HepG2 (cell line): ENCODE measurements around the gene EMC9. TPM values are rescaled to one million over a fixed set of nuclear protein-coding genes. Genes with fewer than 3 reads are reported as not detected.

Source experiments
- ARID3A ChIP-seq: IDR thresholded peaks from 2 replicates; pipeline ENCODE4 v1.6.1; 2012; ENCODE audit warnings: low read depth, low read length, improper control_type of control experiment
- E2F2 ChIP-seq: sonication (generic); formaldehyde crosslinking; IDR thresholded peaks from 2 replicates; pipeline ENCODE4 v1.4.0; 2020; ENCODE audit warnings: missing genetic modification reagents, borderline replicate concordance
- ELF4 ChIP-seq: sonication (generic); formaldehyde crosslinking; IDR thresholded peaks from 2 replicates; pipeline ENCODE4 v1.5.0; 2020; ENCODE audit warnings: missing genetic modification reagents, mild to moderate bottlenecking, moderate library complexity, borderline replicate concordance
- FOXP1 ChIP-seq, 2 experiments: fragments of 450-650 bp in 1 of 2; IDR thresholded peaks; 2 replicates each; pipeline ENCODE4 v1.6.1; 2017 to 2018; ENCODE audit warnings: antibody characterized with exemption in 1 of 2
- KLF13 ChIP-seq: sonication (generic); formaldehyde crosslinking; IDR thresholded peaks from 2 replicates; pipeline ENCODE4 v1.4.0; 2020; ENCODE audit warnings: mild to moderate bottlenecking, missing genetic modification reagents
- KLF16 ChIP-seq, 2 experiments: sonication (generic) in 1 of 2; formaldehyde crosslinking in 1 of 2; IDR thresholded peaks; 2 replicates each; pipeline versions ENCODE4 v1.6.1 to v1.8.0; 2016 to 2023; ENCODE audit warnings: missing genetic modification reagents in 2 of 2, missing compliant biosample characterization in 1 of 2
- MEF2D ChIP-seq: sonication (generic); formaldehyde crosslinking; IDR thresholded peaks from 2 replicates; pipeline ENCODE4 v1.5.1; 2020; ENCODE audit warnings: mild to moderate bottlenecking, missing genetic modification reagents
- NFKBIZ ChIP-seq: IDR thresholded peaks from 2 replicates; pipeline ENCODE4 v1.6.1; 2018; ENCODE audit warnings: missing genetic modification reagents, missing compliant biosample characterization
- NR3C1 ChIP-seq: sonication (generic); formaldehyde crosslinking; IDR thresholded peaks from 2 replicates; pipeline ENCODE4 v1.4.0; 2020; ENCODE audit warnings: missing genetic modification reagents
- RCOR2 ChIP-seq: IDR thresholded peaks from 2 replicates; pipeline ENCODE4 v1.6.1; 2016; ENCODE audit warnings: missing biosample characterization, missing genetic modification reagents
- TEF ChIP-seq: sonication (generic); formaldehyde crosslinking; IDR thresholded peaks from 2 replicates; pipeline ENCODE4 v1.5.0; 2020; ENCODE audit warnings: missing genetic modification reagents
- TOPORS ChIP-seq: sonication (generic); formaldehyde crosslinking; IDR thresholded peaks from 2 replicates; pipeline ENCODE4 v1.8.0; 2023; ENCODE audit warnings: mild to moderate bottlenecking, missing genetic modification reagents
- TRIM24 ChIP-seq: sonication (generic); formaldehyde crosslinking; IDR thresholded peaks from 2 replicates; pipeline ENCODE4 v1.8.0; 2022; ENCODE audit warnings: mild to moderate bottlenecking, missing genetic modification reagents
- XBP1 ChIP-seq: sonication (generic); formaldehyde crosslinking; IDR thresholded peaks from 2 replicates; pipeline ENCODE4 v1.5.0; 2020; ENCODE audit warnings: missing genetic modification reagents
- XRCC5 ChIP-seq: fragments of 200-400 bp; formaldehyde crosslinking; optimal IDR thresholded peaks from 2 replicates; pipeline ENCODE3; 2017; ENCODE audit warnings: mild to moderate bottlenecking, low read length
- ZNF121 ChIP-seq: sonication (generic); formaldehyde crosslinking; IDR thresholded peaks from 2 replicates; pipeline ENCODE4 v1.5.0; 2020; ENCODE audit warnings: mild to moderate bottlenecking, missing genetic modification reagents
- ZNF33A ChIP-seq: sonication (generic); formaldehyde crosslinking; IDR thresholded peaks from 2 replicates; pipeline ENCODE4 v1.5.1; 2020; ENCODE audit warnings: missing genetic modification reagents, mild to moderate bottlenecking, moderate library complexity, borderline replicate concordance
- ZNF446 ChIP-seq: sonication (generic); formaldehyde crosslinking; IDR thresholded peaks from 2 replicates; pipeline ENCODE4 v1.5.0; 2020; ENCODE audit warnings: mild to moderate bottlenecking, missing genetic modification reagents
- ZNF766 ChIP-seq: sonication (generic); formaldehyde crosslinking; IDR thresholded peaks from 2 replicates; pipeline ENCODE4 v1.5.0; 2020; ENCODE audit warnings: missing genetic modification reagents, borderline replicate concordance
- polyA plus RNA-seq, 8 experiments: library from polyadenylated mRNA; depleted of rRNA in 3 of 8; stranded (reverse) in 7 of 8; unstranded in 1 of 8; fragments of >200 nt; fragmentation: Illumina TruSeq in 4 of 8; extraction: Trizol in 4 of 8; gene quantifications; 2 replicates each; pipeline versions ENCODE4 v1.2.1 to v1.2.3, GENCODE V29; 2011 to 2016; ENCODE audit warnings: low read depth in 4 of 8, missing spikeins in 1 of 8, mixed read lengths in 1 of 8; ENCODE audit not compliant: insufficient read depth in 1 of 8
- total RNA-seq, 5 experiments: library from RNA; depleted of rRNA; stranded (reverse); fragments of >200 nt; fragmentation: Illumina TruSeq; extraction: Trizol; gene quantifications; 2 replicates each; pipeline ENCODE4 v1.2.3, GENCODE V29; 2016; ENCODE audit warnings: low read depth in 1 of 5
- TF ChIP-seq, protein P1 (sequence below): sonication (generic); formaldehyde crosslinking; IDR thresholded peaks from 2 replicates; pipeline ENCODE4 v1.4.0; 2020; ENCODE audit warnings: missing genetic modification reagents, borderline replicate concordance
- TF ChIP-seq, protein P2 (sequence below): sonication (generic); formaldehyde crosslinking; IDR thresholded peaks from 2 replicates; pipeline ENCODE4 v1.9.0; 2022; ENCODE audit warnings: missing genetic modification reagents, mild to moderate bottlenecking, borderline replicate concordance

Gene EMC9
- total and polyA plus RNA-seq, 2 of the 13 experiments (the other 11 are each of a cell fraction or from before 2014, with no cell fraction given) = 60.5 to 78.7 TPM

DNA sequence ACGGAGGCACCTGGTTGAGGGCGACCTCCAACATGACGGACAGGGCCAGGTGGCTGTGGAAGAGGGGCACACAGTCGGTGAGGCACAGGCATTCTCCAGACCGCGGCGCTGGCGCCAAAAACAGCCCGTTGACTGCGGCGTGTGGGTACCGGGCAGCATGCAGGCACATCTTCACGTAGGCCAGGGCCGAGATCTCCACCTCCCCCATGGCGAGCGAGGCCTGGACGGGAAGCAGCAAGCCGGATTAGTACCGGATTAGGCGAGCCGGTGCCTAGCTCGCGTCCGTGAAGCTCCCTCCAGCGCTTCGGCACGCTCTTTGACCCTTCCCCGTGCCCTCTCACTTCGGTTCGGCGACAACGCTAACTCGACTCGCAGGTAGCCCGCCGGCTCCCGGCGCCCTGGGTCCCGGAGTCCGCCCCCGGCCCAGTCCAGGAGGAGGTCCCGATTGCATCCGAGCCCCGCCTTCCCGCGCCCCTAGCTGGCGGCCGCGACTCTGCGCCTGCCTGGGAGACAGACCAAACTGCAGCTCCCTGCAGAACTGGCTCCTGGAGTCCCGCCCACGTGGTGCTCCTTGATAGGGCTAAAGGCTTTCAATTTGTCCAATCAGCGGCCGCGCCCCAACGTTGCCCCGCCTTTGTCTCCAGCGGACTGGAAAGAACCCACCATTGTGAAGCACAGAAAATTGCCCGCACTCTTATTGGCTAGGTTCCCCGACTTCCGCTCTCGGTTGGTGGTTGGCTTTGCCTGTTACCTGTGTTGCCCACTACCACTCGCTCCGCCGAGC, at the start of gene EMC9 (continued):
- TF ChIP-seq KLF16 (CRISPR knock-in tag; IDR thresholded peaks at IDR 0.05) (peak in 1 of 2 experiments; percentile 98; a peak in 2 of 4 replicates), NR3C1 (no peak), ZNF121 (no peak), ZNF446 (CRISPR knock-in tag) (no peak), MEF2D (CRISPR knock-in tag) (peak; percentile 94), ZNF33A (CRISPR knock-in tag) (no peak), TRIM24 (CRISPR knock-in tag) (no peak), TOPORS (CRISPR knock-in tag) (peak; percentile 99), ARID3A (no peak), ZNF766 (CRISPR knock-in tag) (peak; percentile 95; the same call in 1 of the 2 replicates), XRCC5 (peak; percentile 98), RCOR2 (no peak), ELF4 (CRISPR knock-in tag) (peak; percentile 77; the same call in 1 of the 2 replicates), XBP1 (CRISPR knock-in tag) (peak; percentile 99), FOXP1 (IDR thresholded peaks at IDR 0.05) (no peak), FOXP1 (CRISPR knock-in tag; IDR thresholded peaks at IDR 0.05) (0 out of 2 replicates have a peak, but pooled peaks have one; percentile 47), KLF13 (CRISPR knock-in tag) (peak; percentile 94), NFKBIZ (CRISPR knock-in tag) (peak; percentile 95), TEF (peak; percentile 51; the same call in 1 of the 2 replicates), E2F2 (CRISPR knock-in tag) (peak; percentile 97; the same call in 1 of the 2 replicates)
- TF ChIP-seq, protein P1, sequence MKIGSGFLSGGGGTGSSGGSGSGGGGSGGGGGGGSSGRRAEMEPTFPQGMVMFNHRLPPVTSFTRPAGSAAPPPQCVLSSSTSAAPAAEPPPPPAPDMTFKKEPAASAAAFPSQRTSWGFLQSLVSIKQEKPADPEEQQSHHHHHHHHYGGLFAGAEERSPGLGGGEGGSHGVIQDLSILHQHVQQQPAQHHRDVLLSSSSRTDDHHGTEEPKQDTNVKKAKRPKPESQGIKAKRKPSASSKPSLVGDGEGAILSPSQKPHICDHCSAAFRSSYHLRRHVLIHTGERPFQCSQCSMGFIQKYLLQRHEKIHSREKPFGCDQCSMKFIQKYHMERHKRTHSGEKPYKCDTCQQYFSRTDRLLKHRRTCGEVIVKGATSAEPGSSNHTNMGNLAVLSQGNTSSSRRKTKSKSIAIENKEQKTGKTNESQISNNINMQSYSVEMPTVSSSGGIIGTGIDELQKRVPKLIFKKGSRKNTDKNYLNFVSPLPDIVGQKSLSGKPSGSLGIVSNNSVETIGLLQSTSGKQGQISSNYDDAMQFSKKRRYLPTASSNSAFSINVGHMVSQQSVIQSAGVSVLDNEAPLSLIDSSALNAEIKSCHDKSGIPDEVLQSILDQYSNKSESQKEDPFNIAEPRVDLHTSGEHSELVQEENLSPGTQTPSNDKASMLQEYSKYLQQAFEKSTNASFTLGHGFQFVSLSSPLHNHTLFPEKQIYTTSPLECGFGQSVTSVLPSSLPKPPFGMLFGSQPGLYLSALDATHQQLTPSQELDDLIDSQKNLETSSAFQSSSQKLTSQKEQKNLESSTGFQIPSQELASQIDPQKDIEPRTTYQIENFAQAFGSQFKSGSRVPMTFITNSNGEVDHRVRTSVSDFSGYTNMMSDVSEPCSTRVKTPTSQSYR (CRISPR knock-in tag) = peak; percentile 97; the same call in 1 of the 2 replicates
- TF ChIP-seq, protein P2, sequence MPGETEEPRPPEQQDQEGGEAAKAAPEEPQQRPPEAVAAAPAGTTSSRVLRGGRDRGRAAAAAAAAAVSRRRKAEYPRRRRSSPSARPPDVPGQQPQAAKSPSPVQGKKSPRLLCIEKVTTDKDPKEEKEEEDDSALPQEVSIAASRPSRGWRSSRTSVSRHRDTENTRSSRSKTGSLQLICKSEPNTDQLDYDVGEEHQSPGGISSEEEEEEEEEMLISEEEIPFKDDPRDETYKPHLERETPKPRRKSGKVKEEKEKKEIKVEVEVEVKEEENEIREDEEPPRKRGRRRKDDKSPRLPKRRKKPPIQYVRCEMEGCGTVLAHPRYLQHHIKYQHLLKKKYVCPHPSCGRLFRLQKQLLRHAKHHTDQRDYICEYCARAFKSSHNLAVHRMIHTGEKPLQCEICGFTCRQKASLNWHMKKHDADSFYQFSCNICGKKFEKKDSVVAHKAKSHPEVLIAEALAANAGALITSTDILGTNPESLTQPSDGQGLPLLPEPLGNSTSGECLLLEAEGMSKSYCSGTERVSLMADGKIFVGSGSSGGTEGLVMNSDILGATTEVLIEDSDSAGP (CRISPR knock-in tag) = no peak
